Fibroblast of lung (primary cell): Measurements from ENCODE around the gene ANKRD31. TPM values are rescaled to one million over a fixed set of nuclear protein-coding genes. Genes with fewer than 3 reads are reported as not detected.
A peak's percentile ranks its signal among the peaks of the same experiment; 100 is the strongest.

Source experiments
- DNase-seq, 2 donors: peaks; one replicate each; pipeline versions ENCODE4 v3.0.0 to v3.0.0-alpha.2; 2010; ENCODE audit warnings: low read depth in 2 of 2
- H2AFZ ChIP-seq: 2 replicates; pipeline ENCODE4 v1.5.1; 2012; ENCODE audit warnings: low read length, control low read depth, inconsistent platforms
- H3K27ac ChIP-seq: 2 replicates; pipeline ENCODE4 v1.5.1; 2011; ENCODE audit warnings: low read length, control low read depth; ENCODE audit not compliant: insufficient read depth
- H3K27me3 ChIP-seq: 2 replicates; pipeline ENCODE4 v1.5.1; 2011; ENCODE audit warnings: mild to moderate bottlenecking, low read length; ENCODE audit not compliant: control insufficient read depth, insufficient read depth
- H3K36me3 ChIP-seq: 2 replicates; pipeline ENCODE4 v1.5.1; 2011; ENCODE audit warnings: low read length; ENCODE audit not compliant: control insufficient read depth, insufficient read depth
- H3K4me1 ChIP-seq: 2 replicates; pipeline ENCODE4 v1.5.1; 2011; ENCODE audit warnings: low read length; ENCODE audit not compliant: control insufficient read depth, insufficient read depth; ENCODE audit errors: extremely low read depth
- H3K4me2 ChIP-seq: 2 replicates; pipeline ENCODE4 v1.5.1; 2011; ENCODE audit warnings: low read length, control low read depth; ENCODE audit not compliant: insufficient read depth; ENCODE audit errors: extremely low read depth
- H3K4me3 ChIP-seq, 4 experiments: fragments of 200-600 bp in 1 of 4; sonication (generic) in 1 of 4; replicated peaks in 1 of 4; 2 replicates each; pipeline ENCODE4 v1.5.1; 2011 to 2016; ENCODE audit warnings: low read length in 4 of 4, low read depth in 3 of 4, mild to moderate bottlenecking in 3 of 4, control low read depth in 2 of 4, inconsistent platforms in 1 of 4, mixed read lengths in 1 of 4; ENCODE audit not compliant: insufficient read depth in 1 of 4; ENCODE audit errors: control extremely low read depth in 1 of 4
- H3K79me2 ChIP-seq: 2 replicates; pipeline ENCODE4 v1.5.1; 2012; ENCODE audit warnings: mild to moderate bottlenecking, low read length, inconsistent platforms; ENCODE audit not compliant: control insufficient read depth, insufficient read depth
- H3K9ac ChIP-seq: 2 replicates; pipeline ENCODE4 v1.5.1; 2011; ENCODE audit warnings: mild to moderate bottlenecking, low read length, control low read depth; ENCODE audit not compliant: insufficient read depth
- H3K9me3 ChIP-seq: 2 replicates; pipeline ENCODE4 v1.5.1; 2012; ENCODE audit warnings: low read depth, low read length; ENCODE audit not compliant: control insufficient read depth, insufficient read depth
- H4K20me1 ChIP-seq: 2 replicates; pipeline ENCODE4 v1.5.1; 2011; ENCODE audit warnings: low read length; ENCODE audit not compliant: control insufficient read depth, insufficient read depth; ENCODE audit errors: extremely low read depth
- CTCF ChIP-seq, 2 donors: IDR thresholded peaks in 1 of 2; conservative IDR thresholded peaks in 1 of 2; 1 replicate in 1 of 2; 2 replicates in 1 of 2; pipeline ENCODE4 v1.5.1; 2011 to 2012; ENCODE audit warnings: low read length in 2 of 2, control low read depth in 1 of 2, inconsistent platforms in 1 of 2, low read depth in 1 of 2, mild to moderate bottlenecking in 1 of 2
- EZH2 ChIP-seq: IDR thresholded peaks from 2 replicates; pipeline ENCODE4 v1.5.1; 2012; ENCODE audit warnings: low read length, control low read depth, mild to moderate bottlenecking; ENCODE audit errors: missing control alignments
- polyA plus RNA-seq, 2 donors: library from polyadenylated mRNA; depleted of rRNA in 1 of 2; stranded (reverse) in 1 of 2; unstranded in 1 of 2; fragments of >200 nt; gene quantifications; 2 replicates each; pipeline ENCODE4 v1.2.1, GENCODE V29; 2011 to 2012; ENCODE audit warnings: missing spikeins in 1 of 2
- total RNA-seq: library from RNA; depleted of rRNA; stranded (reverse); fragments of >200 nt; gene quantifications from 2 replicates; pipeline ENCODE4 v1.2.1, GENCODE V29; 2014

The ANKRD31 gene
- total and polyA plus RNA-seq, 2 donors (not counting 1 experiment from before 2014, with no cell fraction given), result 0.05 to 0.33 TPM

- Histone ChIP-seq H3K79me2 (no peaks in the 10 kb centered on the region), H3K4me2 (no peak overlapping the region), H3K4me1 (no peaks in the 10 kb centered on the region)
Measured at GRCh38 chr5:75242067-75242466, 5.4 kb upstream of the ANKRD31 start.

GRCh38 chr5:75239681-75240080 is 3.0 kb upstream of the ANKRD31 start:
- Histone ChIP-seq H3K4me1 (peaks cover 2% of the 10 kb centered on the region), H3K79me2 (no peaks in the 10 kb centered on the region), H3K9me3 (no peaks in the 10 kb centered on the region), H3K9ac (no peak overlapping the region), H2AFZ (no peak overlapping the region), H3K27me3 (no peaks in the 10 kb centered on the region), H3K27ac (no peak overlapping the region), H3K4me2 (no peak overlapping the region), H3K36me3 (no peaks in the 10 kb centered on the region), H3K4me3 (no peak overlapping the region), H4K20me1 (no peaks in the 10 kb centered on the region)
- DNase-seq, result peak in 1 of 2 donors; percentile 50
- TF ChIP-seq EZH2 (no peak), CTCF (conservative IDR thresholded peaks at IDR 0.05 in 1 of 2, IDR thresholded peaks at IDR 0.05 in 1 of 2; ENCODE audit: low read depth in 1 of 2, low read length in 2 of 2) (no peak)

More at GRCh38 chr5:75242067-75242466, 5.4 kb upstream of the ANKRD31 start:
- Histone ChIP-seq H3K27ac (no peak overlapping the region), H4K20me1 (no peaks in the 10 kb centered on the region), H3K9ac (no peak overlapping the region), H3K4me3 (no peak overlapping the region), H3K9me3 (no peaks in the 10 kb centered on the region), H2AFZ (no peak overlapping the region), H3K36me3 (no peaks in the 10 kb centered on the region), H3K27me3 (no peaks in the 10 kb centered on the region)
- TF ChIP-seq CTCF (conservative IDR thresholded peaks at IDR 0.05 in 1 of 2, IDR thresholded peaks at IDR 0.05 in 1 of 2; ENCODE audit: low read depth in 1 of 2, low read length in 2 of 2) (no peak), EZH2 (no peak)
- DNase-seq, result no peak

GRCh38 chr5:75235711-75236110 is 967 bp downstream of the ANKRD31 start:
- Histone ChIP-seq H3K9ac (no peak overlapping the region), H3K36me3 (no peaks in the 10 kb centered on the region), H3K27ac (no peak overlapping the region), H3K27me3 (no peaks in the 10 kb centered on the region), H3K79me2 (no peaks in the 10 kb centered on the region), H3K4me3 (no peak overlapping the region), H3K9me3 (no peaks in the 10 kb centered on the region), H2AFZ (no peak overlapping the region), H3K4me2 (no peak overlapping the region), H4K20me1 (no peaks in the 10 kb centered on the region), H3K4me1 (peaks cover 2% of the 10 kb centered on the region)
- no peak for TF ChIP-seq CTCF (conservative IDR thresholded peaks at IDR 0.05 in 1 of 2, IDR thresholded peaks at IDR 0.05 in 1 of 2; ENCODE audit: low read depth in 1 of 2, low read length in 2 of 2)
- TF ChIP-seq EZH2, result no peak
- DNase-seq, result no peak
